ENCODE measurements around the gene NRXN2.
"Not testable (repeated sequence)": the region's sequence is repeated elsewhere in the genome, so short reads cannot be mapped to it uniquely, and the experiment has no call there.

The NRXN2 gene

DNA sequence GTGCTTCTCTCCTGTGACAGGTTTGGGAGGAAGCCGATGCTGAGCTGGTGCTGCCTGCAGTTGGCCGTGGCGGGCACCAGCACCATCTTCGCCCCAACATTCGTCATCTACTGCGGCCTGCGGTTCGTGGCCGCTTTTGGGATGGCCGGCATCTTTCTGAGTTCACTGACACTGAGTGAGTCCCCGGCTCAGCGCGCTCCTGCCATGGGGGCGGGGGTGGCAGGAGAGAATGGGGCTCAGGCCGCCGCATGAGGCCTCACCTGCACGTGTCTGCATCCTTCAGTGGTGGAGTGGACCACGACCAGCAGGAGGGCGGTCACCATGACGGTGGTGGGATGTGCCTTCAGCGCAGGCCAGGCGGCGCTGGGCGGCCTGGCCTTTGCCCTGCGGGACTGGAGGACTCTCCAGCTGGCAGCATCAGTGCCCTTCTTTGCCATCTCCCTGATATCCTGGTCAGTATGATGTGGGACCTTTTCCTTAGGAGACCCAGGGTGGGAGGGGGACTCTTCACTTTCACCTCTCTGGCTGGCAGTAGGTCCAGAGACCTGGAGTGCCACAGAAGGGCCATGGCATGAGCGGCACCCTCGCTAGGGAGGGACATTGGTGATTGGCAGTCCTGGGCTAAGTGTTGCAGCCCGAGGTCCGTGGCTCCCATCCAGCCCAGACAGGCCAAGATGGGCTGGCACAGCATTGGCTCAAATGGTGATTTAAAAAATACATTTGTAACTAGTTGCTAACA, 160.8 kb downstream of the NRXN2 start:
- DNase-seq = no peak

GRCh38 chr11:64561429-64561828, 161.6 kb downstream of the NRXN2 start:
- not testable (repeated sequence) for DNase-seq

GRCh38 chr11:64560941-64561340, 162.1 kb downstream of the NRXN2 start:
- DNase-seq = no peak

DNA sequence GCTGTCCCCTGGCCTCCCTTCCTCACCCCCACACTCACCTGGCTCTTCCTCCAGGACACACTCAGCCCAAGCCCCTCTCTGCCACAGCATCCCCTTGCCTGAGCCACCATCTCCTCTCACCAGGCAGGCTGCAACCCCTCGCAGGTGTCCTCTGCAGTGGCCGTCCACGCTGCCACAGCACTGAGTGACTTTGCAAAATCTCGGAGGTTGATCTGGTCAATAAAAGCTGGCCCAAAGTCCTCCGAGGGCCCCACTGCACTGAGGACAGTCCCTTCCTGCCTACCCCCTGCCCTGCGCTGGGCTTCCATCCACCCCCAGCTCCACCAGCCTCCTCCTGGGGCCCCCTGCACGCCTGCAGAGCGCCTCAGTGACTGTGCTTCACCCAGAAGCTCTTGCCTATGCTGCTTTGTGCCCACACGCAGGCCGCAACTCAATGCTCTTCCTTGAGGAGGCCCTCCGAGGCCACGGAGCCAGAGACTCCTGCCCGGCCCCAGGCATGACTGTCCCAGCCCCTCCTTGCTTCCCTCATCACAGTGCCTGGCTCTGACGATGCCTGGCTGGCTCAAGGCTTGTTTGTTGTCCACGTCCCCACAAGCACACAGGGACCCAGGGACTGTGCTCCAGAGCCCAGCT, 162.7 kb downstream of the NRXN2 start:
- DNase-seq = no peak

DNA sequence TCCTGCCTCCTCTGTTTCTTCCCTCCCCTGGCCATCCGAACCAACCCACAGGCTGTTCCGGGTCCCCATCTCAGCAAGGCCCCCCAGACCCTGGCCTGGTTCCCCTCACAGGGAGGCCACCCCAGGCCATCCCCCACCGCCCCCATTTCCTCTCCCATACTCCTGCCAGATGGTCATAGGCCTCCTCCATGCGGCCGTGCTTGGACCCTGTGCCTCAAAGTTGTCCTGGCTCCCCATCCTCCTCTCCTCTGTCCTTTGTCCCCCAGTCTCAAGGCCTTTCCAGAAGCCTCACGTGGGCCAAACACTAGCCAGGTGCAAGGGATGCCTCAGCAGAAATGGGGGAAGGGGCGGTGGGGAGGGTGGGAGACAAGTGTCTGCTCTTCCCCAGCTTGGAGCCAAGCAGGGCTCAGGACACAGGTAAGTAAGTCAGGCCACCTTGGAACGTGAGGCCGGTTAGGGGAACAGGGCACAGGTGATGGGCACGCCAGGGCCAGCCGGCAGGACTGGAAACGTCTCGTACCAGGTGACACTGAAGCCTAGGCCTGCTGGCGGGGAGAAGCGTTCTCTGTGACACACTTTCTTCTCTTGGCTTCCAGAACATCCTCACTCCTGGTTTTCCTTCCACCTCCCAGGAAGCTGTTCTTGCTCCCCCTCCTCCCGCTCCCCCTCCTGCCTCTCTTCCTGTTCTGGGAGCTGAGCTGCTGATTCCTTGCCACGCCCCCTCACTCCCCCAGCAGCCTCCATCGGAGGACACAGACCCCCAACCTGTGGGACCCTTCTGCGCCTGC, 163.5 kb downstream of the NRXN2 start:
- DNase-seq = no peak

DNA sequence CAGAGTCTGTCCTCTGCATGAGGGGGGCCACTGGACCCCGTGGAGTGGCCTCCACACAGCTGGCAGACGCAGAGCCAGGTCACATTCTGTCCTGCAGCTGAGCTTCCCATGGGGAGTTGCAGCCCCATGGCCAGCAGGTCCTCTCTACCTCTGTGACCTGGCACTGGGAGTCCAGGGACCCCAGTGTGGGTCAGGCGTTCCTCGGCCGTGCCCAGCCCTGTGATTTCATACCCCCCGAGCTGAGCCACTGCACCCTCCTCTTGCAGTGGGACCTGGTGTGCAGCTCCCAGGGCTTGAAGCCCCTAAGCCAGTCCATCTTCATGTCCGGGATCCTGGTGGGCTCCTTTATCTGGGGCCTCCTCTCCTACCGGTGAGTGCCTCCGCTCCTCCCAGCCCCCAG, 164.1 kb downstream of the NRXN2 start:
- no peak for DNase-seq

DNA sequence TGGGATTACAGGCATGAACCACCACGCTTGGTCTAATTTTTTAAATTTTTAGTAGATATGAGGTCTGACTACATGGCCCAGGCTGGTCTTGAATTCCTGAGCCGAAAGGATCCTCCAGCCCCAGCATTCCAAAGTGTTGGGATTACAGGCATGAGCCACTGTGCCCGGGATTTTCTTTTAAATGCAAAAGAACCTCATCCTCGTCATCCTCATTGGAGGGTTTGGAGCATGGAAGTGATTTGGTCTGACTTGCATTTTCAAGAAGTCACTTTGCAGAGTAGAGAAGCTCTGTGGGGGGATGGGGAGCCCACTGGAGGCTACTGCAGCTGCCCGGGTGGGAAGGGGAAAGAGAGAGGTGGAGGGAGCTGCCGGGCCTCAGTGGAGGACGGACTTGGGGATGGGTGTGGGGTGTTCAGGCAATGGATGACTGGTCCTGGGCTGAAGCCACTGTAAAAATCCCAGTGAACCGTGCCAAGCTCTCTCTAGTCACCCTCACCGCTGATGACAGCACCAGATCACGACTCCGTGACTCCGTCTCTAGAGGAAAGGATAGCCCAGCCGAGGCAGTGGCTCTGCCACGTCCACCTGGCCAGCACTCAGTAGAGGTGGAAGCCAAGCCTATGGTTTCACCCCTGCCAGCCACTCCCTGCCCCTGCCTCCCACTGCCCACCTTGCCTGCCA, 164.8 kb downstream of the NRXN2 start:
- DNase-seq = no peak

- no peak for DNase-seq
These were observed 166.2 kb downstream of the NRXN2 start for GRCh38 chr11:64556721-64557250.

Measured in CD4-positive, alpha-beta T cell treated with Interleukin-6 for 4 hours (primary cell).